NCI-H748 treated with DMSO at 0.1 percent for 48 hours (cell line): Measurements from ENCODE around the gene NPHP3.
"Not testable (repeated sequence)": the region's sequence is repeated elsewhere in the genome, so short reads cannot be mapped to it uniquely, and the experiment has no call there.

ENCODE experiments used
- DNase-seq: peaks from one replicate; lab custom pipeline; 2025; lab: John Stamatoyannopoulos, UW

Gene NPHP3

GRCh38 chr3:132641427-132641826 is 80.8 kb downstream of the NPHP3 start:
- DNase-seq: not testable (repeated sequence)

GRCh38 chr3:132638706-132639105 is 83.5 kb downstream of the NPHP3 start:
- no peak for DNase-seq

DNA sequence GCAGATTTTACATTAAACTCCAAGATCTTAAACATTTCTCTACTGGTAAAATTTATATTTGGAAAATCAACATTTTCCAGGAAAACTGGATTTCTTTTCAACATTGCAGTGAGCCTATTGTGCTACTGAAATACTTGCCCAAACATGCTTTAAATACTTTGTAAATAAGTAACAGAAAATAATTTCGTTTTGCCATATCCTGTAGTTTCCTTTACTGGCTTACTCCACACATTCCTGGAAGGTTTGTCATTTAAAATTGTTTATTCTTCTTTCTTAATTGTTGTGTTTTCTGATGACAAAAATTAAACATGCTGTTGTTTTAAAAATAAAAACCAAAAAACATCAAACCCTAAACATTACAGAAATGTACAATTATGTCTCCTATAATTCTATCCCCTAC is 84.6 kb downstream of the NPHP3 start:
- DNase-seq: no peak

- no peak for DNase-seq
These were observed 87.2 kb downstream of the NPHP3 start for GRCh38 chr3:132635052-132635451.
